ENCODE data around the gene HES4. TPM values are rescaled to one million over a fixed set of nuclear protein-coding genes. Genes with fewer than 3 reads are reported as not detected.

Gene HES4
- total RNA-seq, 1 donor from 2014 or later, result 21.4 TPM

DNA sequence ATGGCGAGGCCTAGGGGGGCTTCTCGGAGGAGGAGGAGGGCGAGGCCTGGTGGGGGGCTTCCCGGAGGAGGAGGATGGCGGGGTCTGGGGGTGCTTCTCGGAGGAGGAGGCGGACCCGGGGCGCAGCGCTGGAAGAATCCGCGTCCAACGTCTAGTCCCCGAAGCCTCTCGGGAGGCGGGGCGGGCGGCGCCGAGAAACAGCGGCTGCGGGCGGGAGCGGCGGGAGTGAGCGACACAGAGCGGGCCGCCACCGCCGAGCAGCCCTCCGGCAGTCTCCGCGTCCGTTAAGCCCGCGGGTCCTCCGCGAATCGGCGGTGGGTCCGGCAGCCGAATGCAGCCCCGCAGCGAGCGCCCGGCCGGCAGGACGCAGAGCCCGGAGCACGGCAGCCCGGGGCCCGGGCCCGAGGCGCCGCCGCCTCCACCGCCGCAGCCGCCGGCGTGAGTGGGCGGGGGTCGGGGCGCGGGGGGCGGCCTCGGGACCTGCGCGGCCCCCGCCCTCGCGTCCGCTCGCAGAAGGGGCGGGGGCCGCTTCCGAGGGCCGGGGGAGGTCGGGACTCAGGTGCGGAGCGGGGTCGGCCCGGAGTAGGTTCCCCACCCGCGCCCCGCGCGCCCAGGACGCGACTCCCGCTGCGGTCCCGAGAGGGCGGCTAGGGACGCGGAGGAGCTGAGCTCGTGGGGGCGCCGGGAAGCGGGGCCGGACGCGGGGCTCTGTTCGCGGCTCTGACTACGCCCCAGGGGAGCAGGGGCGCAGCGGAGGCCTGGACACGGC, 39.4 kb downstream of the HES4 start, which contains the start of gene KLHL17:
Gene KLHL17 (plus strand): TSS at position 222 of the 769 bp plus-strand sequence. CDS start 110 bp downstream, at position 332.
- Histone ChIP-seq H3K4me1 (peaks cover 25% of the 10 kb centered on the region), H3K27ac (no peak within 1 kb of the TSS), H3K27me3 (ENCODE audit: low read depth) (no peaks in the 10 kb centered on the region), H3K4me3 (peak within 1 kb of the TSS; percentile 96), H3K36me3 (peaks cover 21% of the 10 kb centered on the region), H3K9me3 (no peaks in the 10 kb centered on the region)
- ATAC-seq (peak; percentile 74 to 76), DNase-seq (peak; percentile 87)
- TF ChIP-seq, protein P1, sequence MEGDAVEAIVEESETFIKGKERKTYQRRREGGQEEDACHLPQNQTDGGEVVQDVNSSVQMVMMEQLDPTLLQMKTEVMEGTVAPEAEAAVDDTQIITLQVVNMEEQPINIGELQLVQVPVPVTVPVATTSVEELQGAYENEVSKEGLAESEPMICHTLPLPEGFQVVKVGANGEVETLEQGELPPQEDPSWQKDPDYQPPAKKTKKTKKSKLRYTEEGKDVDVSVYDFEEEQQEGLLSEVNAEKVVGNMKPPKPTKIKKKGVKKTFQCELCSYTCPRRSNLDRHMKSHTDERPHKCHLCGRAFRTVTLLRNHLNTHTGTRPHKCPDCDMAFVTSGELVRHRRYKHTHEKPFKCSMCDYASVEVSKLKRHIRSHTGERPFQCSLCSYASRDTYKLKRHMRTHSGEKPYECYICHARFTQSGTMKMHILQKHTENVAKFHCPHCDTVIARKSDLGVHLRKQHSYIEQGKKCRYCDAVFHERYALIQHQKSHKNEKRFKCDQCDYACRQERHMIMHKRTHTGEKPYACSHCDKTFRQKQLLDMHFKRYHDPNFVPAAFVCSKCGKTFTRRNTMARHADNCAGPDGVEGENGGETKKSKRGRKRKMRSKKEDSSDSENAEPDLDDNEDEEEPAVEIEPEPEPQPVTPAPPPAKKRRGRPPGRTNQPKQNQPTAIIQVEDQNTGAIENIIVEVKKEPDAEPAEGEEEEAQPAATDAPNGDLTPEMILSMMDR (IDR thresholded peaks at IDR 0.05), result no peak
- intact Hi-C loops (cut with DNase I), result no loop called here

DNA sequence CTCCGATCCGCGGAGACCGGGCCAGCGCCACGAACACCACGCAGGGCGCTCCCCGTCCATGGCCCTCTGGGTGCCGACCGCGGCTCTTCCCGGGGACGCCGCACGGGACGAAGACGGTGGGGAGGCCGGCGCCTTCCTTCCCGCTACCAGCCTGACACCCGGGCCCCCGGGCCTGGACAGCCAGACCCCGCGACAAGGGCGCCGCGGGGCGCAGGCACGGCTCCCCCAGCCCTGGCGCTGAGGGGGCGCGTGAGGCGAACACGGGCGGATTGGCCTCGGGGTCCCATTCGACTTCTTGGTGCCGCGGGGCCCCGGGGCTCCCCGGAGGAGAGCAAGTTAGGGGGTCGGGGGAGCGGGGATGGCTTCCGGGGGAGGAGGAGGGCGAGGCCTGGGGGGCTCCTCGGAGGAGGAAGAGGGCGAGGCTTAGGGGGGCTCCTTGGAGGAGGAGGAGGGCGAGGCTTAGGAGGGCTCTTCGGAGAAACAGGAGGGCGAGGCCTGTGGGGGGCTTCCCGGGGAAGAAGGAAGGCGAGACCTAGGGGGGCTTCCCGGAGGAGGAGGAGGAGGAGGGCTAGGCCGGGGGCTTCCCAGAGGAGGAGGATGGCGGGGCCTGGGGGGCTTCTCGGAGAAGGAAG, 40.0 kb downstream of the HES4 start:
- ATAC-seq (peak in 1 of 2 donors; percentile 13), DNase-seq (no peak)
- peaks cover 25% of the 10 kb centered on the region for H3K4me1 ChIP-seq
- intact Hi-C loops (cut with DNase I), result no loop called here
- TF ChIP-seq, protein P1 (IDR thresholded peaks at IDR 0.05), result no peak
- no peaks in the 10 kb centered on the region for H3K27me3 ChIP-seq (ENCODE audit: low read depth)
- no peaks in the 10 kb centered on the region for H3K9me3 ChIP-seq
- H3K36me3 ChIP-seq, result peaks cover 28% of the 10 kb centered on the region
- H3K4me3 ChIP-seq, result peak overlapping the region; percentile 96
- H3K27ac ChIP-seq, result no peak overlapping the region

DNA sequence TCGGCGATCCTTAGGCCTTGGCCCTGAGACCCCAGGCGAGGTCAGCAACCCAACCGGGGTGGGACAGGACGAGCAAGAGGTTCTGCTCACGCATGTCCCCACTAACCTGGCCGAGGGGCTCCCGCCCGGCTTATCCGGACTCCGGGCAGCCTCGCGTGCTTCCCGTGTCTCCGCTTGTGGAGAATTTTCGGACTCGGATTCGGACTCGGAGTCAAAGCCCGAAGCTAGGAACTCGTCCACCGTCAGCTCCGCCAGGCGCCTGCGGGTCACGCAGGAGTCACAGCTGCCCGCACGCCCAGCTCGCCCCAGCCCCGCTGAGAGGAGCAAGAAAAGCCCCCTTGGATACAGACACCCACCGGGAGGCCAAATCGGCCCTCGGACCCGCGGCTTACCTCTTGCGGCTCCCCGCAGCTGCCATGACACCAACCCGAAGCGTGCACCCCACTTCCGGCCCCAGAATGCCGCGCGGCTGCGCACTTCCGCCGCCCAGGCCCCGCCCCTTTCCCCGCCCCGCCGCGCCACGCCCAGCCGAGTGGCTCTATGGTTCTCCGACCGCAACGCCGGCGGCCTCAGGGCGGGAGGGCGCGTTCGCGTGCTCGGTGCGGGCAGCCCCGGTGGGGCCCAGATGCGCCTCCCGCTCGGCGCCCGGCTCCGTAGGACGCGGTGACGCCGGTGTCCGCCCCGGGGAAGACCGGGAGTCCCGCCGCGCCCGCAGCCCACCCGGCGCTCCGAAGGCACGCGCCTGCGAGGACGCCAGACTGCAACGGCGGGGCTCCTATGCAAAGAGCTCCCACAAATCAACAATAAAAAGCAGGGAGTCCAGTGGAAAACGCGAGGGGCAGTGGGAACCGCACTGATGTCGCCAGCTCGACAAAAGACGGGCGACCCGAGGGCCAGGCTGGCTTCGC, 40.8 kb downstream of the HES4 start, which contains the start of gene NOC2L:
Gene NOC2L (minus strand): TSS at position 434 of the 908 bp plus-strand sequence. CDS start 16 bp downstream, at position 418.
- no peaks in the 10 kb centered on the region for H3K27me3 ChIP-seq (ENCODE audit: low read depth)
- intact Hi-C loops (cut with DNase I), result no loop called here
- peak within 1 kb of the TSS; percentile 73 for H3K27ac ChIP-seq
- H3K4me3 ChIP-seq, result peak within 1 kb of the TSS; percentile 96
- H3K9me3 ChIP-seq, result no peaks in the 10 kb centered on the region
- TF ChIP-seq, protein P1 (IDR thresholded peaks at IDR 0.05), result no peak
- DNase-seq, result peak; percentile 94
- ATAC-seq, result peak; percentile 96
- peaks cover 36% of the 10 kb centered on the region for H3K36me3 ChIP-seq
- peaks cover 25% of the 10 kb centered on the region for H3K4me1 ChIP-seq

DNA sequence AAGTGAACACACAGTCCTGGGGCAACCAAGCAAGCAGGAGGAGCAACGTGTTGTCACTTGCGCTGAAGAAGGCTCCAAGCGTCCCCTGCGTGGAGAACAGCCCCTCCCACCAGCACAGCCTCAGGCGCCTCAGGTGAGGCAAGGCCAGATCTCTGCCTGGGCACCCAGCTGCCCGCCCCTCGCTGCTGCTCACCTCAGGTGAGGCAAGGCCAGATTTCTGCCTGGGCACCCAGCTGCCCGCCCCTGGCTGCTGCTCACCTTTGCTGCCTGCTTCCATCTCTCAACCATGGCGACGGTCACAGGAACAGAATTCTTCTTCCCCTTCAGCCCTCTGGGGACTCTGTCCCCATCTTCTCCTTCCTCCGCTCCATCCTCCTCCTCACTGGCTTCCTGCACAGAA, 43.3 kb downstream of the HES4 start:
- Histone ChIP-seq H3K4me1 (peaks cover 25% of the 10 kb centered on the region), H3K4me3 (no peak overlapping the region), H3K36me3 (peaks cover 54% of the 10 kb centered on the region), H3K27ac (no peak overlapping the region), H3K27me3 (ENCODE audit: low read depth) (no peaks in the 10 kb centered on the region), H3K9me3 (no peaks in the 10 kb centered on the region)
- intact Hi-C loops (cut with DNase I), result no loop called here
- DNase-seq (no peak), ATAC-seq (no peak)
- TF ChIP-seq, protein P1 (IDR thresholded peaks at IDR 0.05), result no peak

DNA sequence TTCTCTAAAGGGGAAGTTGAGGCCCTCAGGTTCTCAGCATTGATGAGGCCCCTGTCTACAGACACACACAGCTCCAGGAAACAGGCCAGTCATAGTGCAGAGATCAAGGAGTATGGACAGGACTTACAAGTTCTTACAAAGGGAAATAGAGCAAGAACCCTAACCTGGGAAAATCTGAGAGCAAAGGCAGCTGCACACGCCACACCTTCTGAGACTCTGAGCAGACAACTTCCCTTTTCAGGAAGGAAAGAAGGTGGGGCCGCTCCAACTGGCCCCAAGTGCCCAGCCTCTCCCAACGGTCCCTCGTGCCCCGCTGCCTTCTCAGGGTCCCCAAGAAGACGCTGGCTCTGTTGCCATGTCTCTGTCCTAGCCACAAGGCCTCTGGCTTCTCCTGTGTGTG, 44.4 kb downstream of the HES4 start:
- TF ChIP-seq, protein P1 (IDR thresholded peaks at IDR 0.05), result no peak
- peaks cover 65% of the 10 kb centered on the region for H3K36me3 ChIP-seq
- H3K4me1 ChIP-seq, result peaks cover 20% of the 10 kb centered on the region
- ATAC-seq (no peak), DNase-seq (no peak)
- H3K9me3 ChIP-seq, result no peaks in the 10 kb centered on the region
- intact Hi-C loops (cut with DNase I), result no loop called here
- H3K27me3 ChIP-seq (ENCODE audit: low read depth), result no peaks in the 10 kb centered on the region
- no peak overlapping the region for H3K4me3 ChIP-seq
- no peak overlapping the region for H3K27ac ChIP-seq

All from lower lobe of right lung (tissue), 2 donors.